ENCODE results near the gene GABPA.

GRCh38 chr21:25721987-25722386 lies 12.8 kb upstream of the GABPA start:
- no peak for TF ChIP-seq CTCF (IDR thresholded peaks at IDR 0.05)
- no peak for TF ChIP-seq ZFX (IDR thresholded peaks at IDR 0.05; ENCODE audit: borderline replicate concordance)

All from 22Rv1 (cell line).